ENCODE data around the gene SLAMF7. TPM values are rescaled to one million over a fixed set of nuclear protein-coding genes. Genes with fewer than 3 reads are reported as not detected.
A peak's percentile ranks its signal among the peaks of the same experiment; 100 is the strongest.
"Not testable (repeated sequence)": the region's sequence is repeated elsewhere in the genome, so short reads cannot be mapped to it uniquely, and the experiment has no call there.

The SLAMF7 gene
- 10 to 100 TPM in 1 of 2 donors, 1 to 10 TPM in 1; 2.2 to 12.9 TPM for total RNA-seq
- long read RNA-seq, partial matches to known transcripts, result 1 of 1 reads
- long read RNA-seq, other reads (novel, unspliced or antisense), result 0 of 1 reads

- no peak for ATAC-seq
- peak; percentile 14 to 27 for DNase-seq
- intact Hi-C loops (cut with DNase I, micrococcal nuclease), result no loop called here
Observed at GRCh38 chr1:160739098-160739511, at the start of gene SLAMF7. TSS of gene SLAMF7 (plus strand) at chr1:160739247. CDS start at chr1:160739302, 55 bp downstream.

GRCh38 chr1:160692390-160692789, 46.7 kb upstream of the SLAMF7 start:
- DNase-seq; intact Hi-C loops (cut with DNase I, micrococcal nuclease): not testable (repeated sequence)

DNA sequence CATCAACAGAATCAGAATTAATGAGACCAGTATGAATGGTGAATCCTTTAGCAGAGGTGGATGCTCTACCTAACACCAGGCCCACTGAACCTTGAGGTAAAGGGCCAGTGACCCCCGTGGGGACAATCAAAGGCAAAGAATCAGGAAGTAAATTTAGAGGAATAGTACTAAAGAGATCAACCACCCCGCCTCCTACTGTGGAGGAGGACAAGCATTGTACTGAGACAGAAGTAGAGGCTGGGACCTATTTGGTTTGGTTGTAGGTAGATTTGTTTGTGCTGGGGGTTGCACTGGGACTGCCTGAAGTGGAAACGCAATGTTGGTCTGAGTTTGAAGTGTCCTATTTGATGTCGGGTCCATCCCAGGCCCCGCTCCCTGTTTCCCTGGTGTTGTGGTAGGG, 36.9 kb upstream of the SLAMF7 start:
- DNase-seq (no peak), ATAC-seq (no peak)
- intact Hi-C loops (cut with DNase I, micrococcal nuclease), result no loop called here

More at GRCh38 chr1:160692390-160692789, 46.7 kb upstream of the SLAMF7 start:
- not testable (repeated sequence) for ATAC-seq

DNA sequence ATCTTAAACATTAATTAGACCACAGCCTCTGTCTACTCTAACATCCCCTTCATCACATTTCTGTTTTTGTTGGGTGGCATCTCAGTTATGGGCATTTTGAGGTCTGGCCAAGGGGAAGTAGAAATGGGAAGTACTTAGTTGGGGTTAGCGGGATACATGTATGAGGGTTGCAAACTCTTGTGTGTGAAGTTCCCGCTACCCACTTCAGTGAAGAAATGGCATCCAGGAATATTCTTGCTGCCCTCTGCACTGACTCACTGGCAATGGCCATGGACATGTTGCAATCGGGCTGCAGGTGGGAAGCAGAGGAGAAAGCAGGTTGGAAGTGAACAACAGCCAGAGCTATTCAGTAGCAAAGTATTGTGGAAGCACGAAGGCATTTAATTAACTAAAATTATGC, 34.8 kb upstream of the SLAMF7 start:
- intact Hi-C loops (cut with DNase I, micrococcal nuclease), result no loop called here
- DNase-seq (no peak), ATAC-seq (no peak)

GRCh38 chr1:160705212-160705621, 33.8 kb upstream of the SLAMF7 start:
- ATAC-seq; DNase-seq; intact Hi-C loops (cut with DNase I, micrococcal nuclease): not testable (repeated sequence)

- ATAC-seq, result no peak
- no peak for DNase-seq
- intact Hi-C loops (cut with DNase I, micrococcal nuclease), result no loop called here
Observed at GRCh38 chr1:160705742-160706141, 33.3 kb upstream of the SLAMF7 start.

DNA sequence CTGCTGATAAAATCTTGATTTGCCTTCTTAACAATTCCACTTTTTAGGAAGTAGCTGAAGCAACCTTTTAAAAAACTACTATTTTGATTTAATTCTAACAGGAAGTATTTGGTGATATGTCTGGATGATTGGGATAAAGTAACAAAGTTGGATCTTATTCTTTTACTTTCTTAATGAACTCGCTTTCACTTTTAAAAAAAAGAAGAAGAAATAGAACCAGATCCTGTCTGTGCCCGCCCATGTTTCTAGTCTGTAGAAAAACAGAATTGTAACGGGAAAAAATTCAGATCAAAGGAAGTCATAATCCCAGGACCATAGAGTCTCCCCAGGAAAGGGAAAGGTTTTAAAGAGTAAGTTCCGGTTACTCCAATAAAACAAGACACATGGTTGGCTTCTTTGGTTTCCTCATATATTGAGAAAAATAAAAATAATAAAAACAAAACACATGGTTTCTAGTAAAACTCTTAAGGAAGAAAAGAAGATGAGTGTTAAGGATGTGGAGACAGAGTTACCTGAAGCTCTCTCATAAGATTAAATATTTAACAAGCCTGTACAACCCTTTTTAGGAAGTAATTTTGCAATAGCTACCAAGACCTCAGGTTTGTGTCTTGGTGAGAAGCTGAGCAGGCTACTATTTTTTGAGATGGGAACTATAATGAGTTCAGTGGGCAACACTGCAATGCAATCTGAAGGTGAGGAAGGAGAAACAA, 32.4 kb upstream of the SLAMF7 start:
- intact Hi-C loops (cut with DNase I, micrococcal nuclease), result no loop called here
- ATAC-seq (no peak), DNase-seq (no peak)

- DNase-seq (no peak), ATAC-seq (no peak)
- intact Hi-C loops (cut with DNase I, micrococcal nuclease), result no loop called here
Observed at GRCh38 chr1:160707236-160708064, 31.6 kb upstream of the SLAMF7 start.

GRCh38 chr1:160708118-160708517, 30.9 kb upstream of the SLAMF7 start:
- intact Hi-C loops (cut with DNase I, micrococcal nuclease), result no loop called here
- DNase-seq, result no peak
- no peak for ATAC-seq

DNA sequence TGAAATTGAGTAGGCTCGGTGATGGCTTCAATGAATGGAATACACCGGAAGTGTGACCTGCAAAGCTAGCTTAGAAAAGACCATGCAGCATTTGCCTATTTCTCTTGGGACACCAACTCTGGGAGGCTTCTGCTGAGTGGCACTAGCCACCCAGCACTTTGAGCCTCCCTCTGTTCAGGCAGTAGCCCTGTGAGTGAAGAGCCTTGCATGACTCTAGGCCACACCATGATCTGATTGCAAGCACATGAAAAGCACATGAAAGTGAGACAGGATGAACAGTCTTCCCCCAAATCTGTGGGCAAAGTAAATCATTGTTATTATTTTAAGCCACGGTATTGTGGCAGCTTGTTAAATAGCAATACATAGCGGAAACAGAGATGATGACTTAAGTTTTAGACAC, 30.2 kb upstream of the SLAMF7 start:
- intact Hi-C loops (cut with DNase I, micrococcal nuclease), result no loop called here
- ATAC-seq (no peak), DNase-seq (no peak)

DNA sequence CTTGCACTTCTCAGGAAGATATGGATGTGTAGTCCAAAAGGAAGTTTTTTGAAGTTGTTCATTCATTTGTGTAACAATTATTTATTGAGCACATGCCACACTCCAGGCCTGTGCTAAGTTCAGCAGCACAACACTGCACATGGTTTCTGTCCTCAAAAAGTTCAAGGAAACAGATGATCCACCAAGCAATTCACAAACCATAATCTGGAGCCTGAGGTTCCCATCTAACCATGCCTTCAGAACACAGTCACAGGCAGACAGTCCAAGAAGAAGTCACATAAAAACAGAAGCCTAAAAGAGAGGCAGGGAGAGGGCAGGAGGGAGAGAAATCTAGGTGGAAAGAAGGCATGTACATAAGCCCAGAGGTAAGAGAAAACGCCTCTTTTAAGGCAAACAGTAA, 29.3 kb upstream of the SLAMF7 start:
- DNase-seq (no peak), ATAC-seq (no peak)
- intact Hi-C loops (cut with DNase I, micrococcal nuclease), result no loop called here

DNA sequence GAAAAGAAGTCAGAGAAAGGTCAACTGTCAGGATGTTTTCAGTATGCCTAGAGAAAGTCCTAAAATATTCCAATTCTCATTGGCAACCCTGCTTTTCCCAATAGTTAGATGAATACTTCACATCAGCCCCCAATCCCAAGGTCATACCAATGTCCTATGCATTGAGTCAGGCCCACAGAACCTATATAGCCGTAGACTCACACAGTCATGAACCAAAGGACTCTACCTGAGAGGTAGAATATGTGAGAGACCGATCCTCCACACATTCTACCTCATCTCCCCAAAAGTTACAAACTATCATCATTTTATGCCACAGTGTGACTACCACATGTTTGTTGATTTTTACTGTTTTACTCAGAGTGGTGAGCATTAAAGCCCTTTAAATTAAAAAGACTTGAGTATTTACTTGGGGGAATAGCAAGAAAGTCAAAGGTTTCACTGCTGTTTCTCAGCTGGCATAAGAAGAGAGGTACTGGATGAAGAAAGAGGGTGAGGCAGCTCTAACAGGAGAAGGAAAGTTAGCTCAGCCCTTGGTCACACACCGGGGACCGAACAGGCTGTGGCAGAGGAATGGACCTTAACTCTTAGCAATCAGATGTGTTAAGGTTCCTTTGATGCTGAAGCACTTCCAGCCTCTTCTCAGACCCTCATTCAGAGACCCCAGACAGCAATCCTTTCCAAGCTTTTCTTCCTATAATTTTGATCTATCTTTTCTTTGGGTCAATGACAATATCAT, 28.4 kb upstream of the SLAMF7 start:
- intact Hi-C loops (cut with DNase I, micrococcal nuclease), result no loop called here
- DNase-seq, result no peak
- no peak for ATAC-seq

DNA sequence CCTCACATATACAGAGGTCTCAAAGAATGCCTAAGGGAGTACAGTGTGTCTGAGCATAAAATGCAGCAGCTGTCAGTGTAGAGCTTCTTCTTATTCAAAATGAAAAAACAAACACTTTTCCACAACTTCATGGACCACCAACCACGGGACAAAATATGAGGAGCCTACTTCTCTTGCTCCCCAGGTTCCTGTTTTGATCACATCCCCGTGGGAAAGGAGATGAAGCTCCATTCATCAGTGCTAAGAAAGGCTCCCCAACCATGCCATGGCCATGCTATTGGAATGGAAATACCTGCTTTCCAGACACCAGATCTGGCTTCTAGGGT, 27.8 kb upstream of the SLAMF7 start:
- no peak for ATAC-seq
- intact Hi-C loops (cut with DNase I, micrococcal nuclease), result no loop called here
- DNase-seq, result no peak

DNA sequence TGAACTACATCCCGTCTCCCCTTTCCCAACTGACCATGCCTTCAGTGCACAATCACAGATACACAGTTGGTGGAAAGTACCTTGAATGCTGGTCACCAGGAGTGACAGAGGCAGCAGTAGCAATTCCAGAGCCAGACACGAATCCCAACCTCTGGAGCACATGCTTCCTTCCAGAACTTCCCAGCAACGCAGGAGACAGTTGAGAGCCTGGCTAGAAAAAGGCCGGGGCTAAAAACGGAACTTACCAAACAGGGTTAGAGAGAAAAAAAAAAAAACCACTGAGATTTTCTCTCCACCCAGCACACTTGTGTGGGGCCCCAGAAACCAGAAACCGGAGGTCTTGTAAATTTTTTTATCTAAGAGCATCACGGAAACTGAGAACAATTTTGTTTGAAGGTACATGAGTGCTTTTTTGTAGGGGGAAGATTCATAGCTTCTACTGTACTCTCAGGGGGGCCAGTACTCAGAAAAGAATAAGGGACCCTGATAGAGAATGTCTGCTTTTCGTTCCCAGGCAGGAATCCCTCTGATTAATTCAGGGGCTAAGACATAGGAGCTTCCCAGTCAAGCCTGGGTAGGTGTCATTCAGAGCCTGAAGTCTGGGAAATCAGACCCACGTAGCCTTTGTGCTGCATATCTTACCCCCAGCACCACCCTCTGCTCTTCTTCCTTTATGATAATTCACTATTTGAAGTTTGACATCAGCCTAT, 27.3 kb upstream of the SLAMF7 start, which contains the start of gene CD48:
CD48 (minus strand) TSS at position 221 of the 710 bp plus-strand sequence; CDS start at position 162, 59 bp downstream.
- intact Hi-C loops (cut with DNase I, micrococcal nuclease), result no loop called here
- peak; percentile 26 to 28 for DNase-seq
- peak; percentile 22 for ATAC-seq

GRCh38 chr1:160712525-160713080, 26.4 kb upstream of the SLAMF7 start:
- DNase-seq; ATAC-seq; intact Hi-C loops (cut with DNase I, micrococcal nuclease): not testable (repeated sequence)

DNA sequence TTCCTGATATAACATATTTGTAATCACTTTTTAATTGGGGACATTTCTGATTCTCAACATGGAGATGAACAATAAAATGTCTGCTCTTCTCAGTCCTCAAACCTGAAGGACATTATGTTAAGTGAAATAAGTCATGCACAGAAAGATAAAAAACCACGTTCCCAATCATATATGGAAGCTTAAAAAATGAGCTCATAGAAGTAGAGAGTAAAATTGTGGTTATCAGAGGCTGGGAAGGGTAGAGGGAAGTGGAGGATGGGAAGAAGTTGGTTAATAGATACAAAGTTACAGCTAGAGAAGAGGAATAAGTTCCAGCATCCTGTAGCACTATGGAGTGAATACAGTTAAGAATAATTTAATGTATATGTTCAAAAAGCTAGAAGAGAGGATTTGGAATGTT, 25.9 kb upstream of the SLAMF7 start:
- intact Hi-C loops (cut with DNase I, micrococcal nuclease), result no loop called here
- ATAC-seq (no peak), DNase-seq (no peak)

DNA sequence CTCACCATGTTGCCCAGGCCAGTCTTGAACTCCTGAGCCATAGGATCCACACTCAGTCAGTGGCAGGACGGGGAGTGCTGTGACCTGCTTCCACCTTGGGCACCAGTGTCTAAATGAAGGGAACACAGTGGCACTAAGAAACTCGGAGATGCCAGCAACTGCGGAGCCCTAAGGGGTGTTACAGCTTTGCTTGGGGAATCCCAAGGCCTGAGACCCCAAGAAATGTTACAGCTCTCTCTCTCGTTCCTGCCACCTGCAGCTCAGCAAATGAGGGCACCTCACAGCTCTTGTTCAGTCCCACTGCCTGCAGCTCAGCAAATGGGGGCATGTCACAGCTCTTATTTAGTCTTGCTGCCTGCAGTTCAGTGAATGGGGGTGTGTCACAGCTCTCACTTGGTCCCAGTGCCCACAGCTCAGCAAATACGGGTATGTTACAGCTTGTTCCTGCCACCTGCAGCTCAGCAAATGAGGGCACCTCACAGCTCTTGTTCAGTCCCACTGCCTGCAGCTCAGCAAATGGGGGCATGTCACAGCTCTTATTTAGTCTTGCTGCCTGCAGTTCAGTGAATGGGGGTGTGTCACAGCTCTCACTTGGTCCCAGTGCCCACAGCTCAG, 24.9 kb upstream of the SLAMF7 start:
- ATAC-seq; DNase-seq; intact Hi-C loops (cut with DNase I, micrococcal nuclease): not testable (repeated sequence)

DNA sequence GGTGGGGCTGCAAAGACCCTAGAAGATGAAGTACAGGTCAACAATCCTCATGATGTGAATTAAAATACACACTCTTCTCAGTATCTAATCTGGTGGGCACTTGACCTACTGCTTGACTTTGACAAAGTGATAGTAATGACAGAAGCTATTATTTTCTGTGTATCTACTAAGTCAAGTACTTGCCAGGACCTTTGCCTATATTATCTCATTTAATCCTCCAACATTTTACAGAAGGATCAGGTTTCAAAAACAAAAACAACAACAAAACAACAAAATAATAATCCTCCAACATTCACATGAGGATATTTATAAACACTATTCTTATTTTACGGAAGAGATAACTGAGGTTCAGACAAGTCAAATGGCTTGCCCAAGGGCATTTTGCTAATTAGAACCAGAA, 23.0 kb upstream of the SLAMF7 start:
- intact Hi-C loops (cut with DNase I, micrococcal nuclease), result no loop called here
- no peak for DNase-seq
- ATAC-seq, result no peak
